ENCODE measurements around the gene CMTM4.

DNA sequence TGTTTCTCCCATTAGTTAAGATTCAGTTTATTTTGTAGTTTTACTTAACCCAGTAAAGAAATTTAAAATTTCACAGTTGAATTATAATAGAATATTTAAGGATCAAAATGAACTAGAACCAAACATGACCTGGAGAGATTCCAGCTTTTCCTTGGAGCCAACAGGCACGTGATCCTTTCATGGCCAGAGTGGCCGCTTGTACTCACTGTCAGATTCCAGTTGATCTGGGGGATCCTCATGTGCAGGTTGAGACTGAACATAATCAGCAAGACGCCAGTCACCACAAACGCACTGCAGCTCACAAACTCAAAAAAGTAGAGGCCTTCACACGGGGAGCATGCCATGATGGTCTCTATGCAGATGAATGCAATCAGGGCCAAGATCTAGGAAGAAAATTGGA is 60.3 kb downstream of the CMTM4 start:
- no peak for TF ChIP-seq CTCF (IDR thresholded peaks at IDR 0.05)
- no peak for TF ChIP-seq POLR2A (IDR thresholded peaks at IDR 0.05)
